BLaER1 treated with 17β-estradiol and CSF1 and Interleukin-3, amounts not matched to agents 10 nM and 100 nM (cell line): ENCODE results near the gene CEP128.

ENCODE experiments used
- H3K27ac ChIP-seq, 11 experiments: shearing (Covaris generic); formaldehyde crosslinking; 2 replicates each; pipeline ENCODE4 v1.8.1; 2022
- H3K27me3 ChIP-seq, 11 experiments: shearing (Covaris generic); formaldehyde crosslinking; 2 replicates each; pipeline ENCODE4 v1.8.1; 2022
- H3K36me3 ChIP-seq, 11 experiments: shearing (Covaris generic); formaldehyde crosslinking; 2 replicates each; pipeline ENCODE4 v1.8.1; 2022
- H3K4me1 ChIP-seq, 10 experiments: shearing (Covaris generic); formaldehyde crosslinking; 2 replicates each; pipeline ENCODE4 v1.8.1; 2022
- H3K4me2 ChIP-seq, 11 experiments: shearing (Covaris generic); formaldehyde crosslinking; 2 replicates each; pipeline ENCODE4 v1.8.1; 2022
- H3K4me3 ChIP-seq, 10 experiments: shearing (Covaris generic); formaldehyde crosslinking; 2 replicates each; pipeline ENCODE4 v1.8.1; 2022
- H3K9ac ChIP-seq, 11 experiments: shearing (Covaris generic); formaldehyde crosslinking; 2 replicates each; pipeline ENCODE4 v1.8.1; 2022
- H3K9me3 ChIP-seq, 11 experiments: shearing (Covaris generic); formaldehyde crosslinking; replicated peaks in 1 of 11; 2 replicates each; pipeline ENCODE4 v1.8.1; 2022
- H4K20me1 ChIP-seq, 11 experiments: shearing (Covaris generic); formaldehyde crosslinking; 2 replicates each; pipeline ENCODE4 v1.8.1; 2022
- Cebpa-rat ChIP-seq, 11 experiments: shearing (Covaris generic); IDR thresholded peaks; 2 replicates each; pipeline ENCODE4 v1.8.1; 2022

The CEP128 gene

GRCh38 chr14:80902608-80903007, 38.9 kb downstream of the CEP128 start:
- H3K4me2 ChIP-seq: no peak overlapping the region
- no peak for TF ChIP-seq Cebpa-rat (IDR thresholded peaks at IDR 0.05)
- H3K27ac ChIP-seq: no peak overlapping the region
- peaks cover 0 to 9% (median 0%) of the 10 kb centered on the region in 11 experiments; a peak in 2 of 22 replicates for H3K9me3 ChIP-seq
- no peaks in the 10 kb centered on the region for H4K20me1 ChIP-seq
- peaks cover 37 to 100% (median 78%) of the 10 kb centered on the region in 11 experiments for H3K36me3 ChIP-seq
- no peak overlapping the region for H3K9ac ChIP-seq
- H3K4me3 ChIP-seq: no peak overlapping the region
- H3K27me3 ChIP-seq: no peaks in the 10 kb centered on the region
- H3K4me1 ChIP-seq: no peaks in the 10 kb centered on the region

- no peaks in the 10 kb centered on the region for H4K20me1 ChIP-seq
- no peak for TF ChIP-seq Cebpa-rat (IDR thresholded peaks at IDR 0.05)
- no peak overlapping the region for H3K9ac ChIP-seq
- peaks cover 0 to 9% (median 0%) of the 10 kb centered on the region in 11 experiments; a peak in 2 of 22 replicates for H3K9me3 ChIP-seq
- peaks cover 38 to 100% (median 73%) of the 10 kb centered on the region in 11 experiments for H3K36me3 ChIP-seq
- no peak overlapping the region for H3K4me3 ChIP-seq
- no peaks in the 10 kb centered on the region for H3K4me1 ChIP-seq
- H3K27ac ChIP-seq: no peak overlapping the region
- no peak overlapping the region for H3K4me2 ChIP-seq
- H3K27me3 ChIP-seq: no peaks in the 10 kb centered on the region
These were observed 39.7 kb downstream of the CEP128 start for GRCh38 chr14:80901822-80902221.

GRCh38 chr14:80901260-80901659, 40.3 kb downstream of the CEP128 start:
- Histone ChIP-seq H4K20me1 (no peaks in the 10 kb centered on the region), H3K9me3 (peaks cover 0 to 9% (median 0%) of the 10 kb centered on the region in 11 experiments; a peak in 2 of 22 replicates), H3K27me3 (no peaks in the 10 kb centered on the region), H3K4me3 (no peak overlapping the region), H3K9ac (no peak overlapping the region), H3K36me3 (peaks cover 32 to 99% (median 70%) of the 10 kb centered on the region in 11 experiments; a peak in 21 of 22 replicates), H3K4me2 (no peak overlapping the region), H3K27ac (no peak overlapping the region), H3K4me1 (no peaks in the 10 kb centered on the region)
- no peak for TF ChIP-seq Cebpa-rat (IDR thresholded peaks at IDR 0.05)

GRCh38 chr14:80872645-80873044, 68.9 kb downstream of the CEP128 start:
- peaks cover 26 to 63% (median 47%) of the 10 kb centered on the region in 11 experiments for H3K9me3 ChIP-seq

GRCh38 chr14:80868260-80868659, 73.3 kb downstream of the CEP128 start:
- Histone ChIP-seq H3K4me1 (no peaks in the 10 kb centered on the region), H3K4me3 (no peak overlapping the region), H3K27ac (no peak overlapping the region), H3K36me3 (peaks cover 6 to 53% (median 32%) of the 10 kb centered on the region in 11 experiments; a peak in 19 of 22 replicates), H3K4me2 (no peak overlapping the region), H3K27me3 (no peaks in the 10 kb centered on the region), H3K9me3 (peaks cover 33 to 57% (median 47%) of the 10 kb centered on the region in 11 experiments), H4K20me1 (no peaks in the 10 kb centered on the region), H3K9ac (no peak overlapping the region)
- no peak for TF ChIP-seq Cebpa-rat (IDR thresholded peaks at IDR 0.05)

More at GRCh38 chr14:80872645-80873044, 68.9 kb downstream of the CEP128 start:
- no peak for TF ChIP-seq Cebpa-rat (IDR thresholded peaks at IDR 0.05)
- no peak overlapping the region for H3K27ac ChIP-seq
- no peak overlapping the region for H3K9ac ChIP-seq
- H3K36me3 ChIP-seq: peaks cover 13 to 58% (median 26%) of the 10 kb centered on the region in 11 experiments; a peak in 21 of 22 replicates
- no peak overlapping the region for H3K4me2 ChIP-seq
- H4K20me1 ChIP-seq: no peaks in the 10 kb centered on the region
- H3K4me3 ChIP-seq: no peak overlapping the region
- peaks cover 0 to 5% (median 0%) of the 10 kb centered on the region in 10 experiments; a peak in 2 of 20 replicates for H3K4me1 ChIP-seq
- H3K27me3 ChIP-seq: no peaks in the 10 kb centered on the region

- Histone ChIP-seq H3K27ac (no peak overlapping the region), H3K4me1 (no peaks in the 10 kb centered on the region), H3K9me3 (peaks cover 33 to 57% (median 47%) of the 10 kb centered on the region in 11 experiments), H3K4me2 (no peak overlapping the region), H3K36me3 (peaks cover 6 to 50% (median 27%) of the 10 kb centered on the region in 11 experiments; a peak in 19 of 22 replicates), H3K9ac (no peak overlapping the region), H3K27me3 (no peaks in the 10 kb centered on the region), H4K20me1 (no peaks in the 10 kb centered on the region), H3K4me3 (no peak overlapping the region)
- no peak for TF ChIP-seq Cebpa-rat (IDR thresholded peaks at IDR 0.05)
These were observed 73.7 kb downstream of the CEP128 start for GRCh38 chr14:80867798-80868197.

- H3K9ac ChIP-seq: no peak overlapping the region
- no peak overlapping the region for H3K27ac ChIP-seq
- no peaks in the 10 kb centered on the region for H3K4me1 ChIP-seq
- no peak for TF ChIP-seq Cebpa-rat (IDR thresholded peaks at IDR 0.05)
- H4K20me1 ChIP-seq: no peaks in the 10 kb centered on the region
- H3K27me3 ChIP-seq: no peaks in the 10 kb centered on the region
- peaks cover 33 to 57% (median 47%) of the 10 kb centered on the region in 11 experiments for H3K9me3 ChIP-seq
- H3K36me3 ChIP-seq: peaks cover 6 to 55% (median 31%) of the 10 kb centered on the region in 11 experiments; a peak in 20 of 22 replicates
- H3K4me3 ChIP-seq: no peak overlapping the region
- H3K4me2 ChIP-seq: no peak overlapping the region
These were observed 74.4 kb downstream of the CEP128 start for GRCh38 chr14:80867091-80867490.

GRCh38 chr14:80865565-80865964, 76.0 kb downstream of the CEP128 start:
- Histone ChIP-seq H4K20me1 (no peaks in the 10 kb centered on the region), H3K4me3 (no peak overlapping the region), H3K4me2 (no peak overlapping the region), H3K36me3 (peaks cover 6 to 51% (median 33%) of the 10 kb centered on the region in 11 experiments; a peak in 20 of 22 replicates), H3K9ac (no peak overlapping the region), H3K9me3 (peaks cover 33 to 49% (median 39%) of the 10 kb centered on the region in 11 experiments), H3K27ac (no peak overlapping the region), H3K27me3 (no peaks in the 10 kb centered on the region), H3K4me1 (no peaks in the 10 kb centered on the region)
- no peak for TF ChIP-seq Cebpa-rat (IDR thresholded peaks at IDR 0.05)

- Histone ChIP-seq H3K27ac (no peak overlapping the region), H3K4me1 (no peaks in the 10 kb centered on the region), H4K20me1 (no peaks in the 10 kb centered on the region), H3K9ac (no peak overlapping the region), H3K27me3 (no peaks in the 10 kb centered on the region), H3K4me2 (no peak overlapping the region), H3K9me3 (peaks cover 17 to 26% (median 20%) of the 10 kb centered on the region in 11 experiments), H3K36me3 (peaks cover 6 to 47% (median 25%) of the 10 kb centered on the region in 11 experiments; a peak in 19 of 22 replicates), H3K4me3 (no peak overlapping the region)
- no peak for TF ChIP-seq Cebpa-rat (IDR thresholded peaks at IDR 0.05)
These were observed 78.6 kb downstream of the CEP128 start for GRCh38 chr14:80862983-80863382.

- Histone ChIP-seq H3K4me2 (no peak overlapping the region), H4K20me1 (no peaks in the 10 kb centered on the region), H3K27ac (no peak overlapping the region), H3K36me3 (peaks cover 4 to 45% (median 22%) of the 10 kb centered on the region in 11 experiments; a peak in 17 of 22 replicates), H3K4me3 (no peak overlapping the region), H3K4me1 (no peaks in the 10 kb centered on the region), H3K9me3 (peaks cover 12 to 22% (median 18%) of the 10 kb centered on the region in 11 experiments; a peak in 21 of 22 replicates), H3K27me3 (no peaks in the 10 kb centered on the region), H3K9ac (no peak overlapping the region)
- TF ChIP-seq Cebpa-rat (IDR thresholded peaks at IDR 0.05): no peak
These were observed 79.0 kb downstream of the CEP128 start for GRCh38 chr14:80862541-80862940.
